Adipocyte (in vitro differentiated cells): Measurements from ENCODE around the gene SCAF11.

Experiments used
- DNase-seq: peaks from one replicate; pipeline ENCODE4 v3.0.0-alpha.2; 2015; ENCODE audit warnings: low read depth
- H3K27me3 ChIP-seq: replicated peaks from 2 replicates; pipeline ENCODE4 v1.7.0; 2013; ENCODE audit warnings: mild to moderate bottlenecking, low read length, moderate library complexity; ENCODE audit not compliant: control insufficient read depth, insufficient read depth
- H3K36me3 ChIP-seq: 2 replicates; pipeline ENCODE4 v1.7.0; 2013; ENCODE audit warnings: low read length, mild to moderate bottlenecking, moderate library complexity; ENCODE audit not compliant: control insufficient read depth, insufficient read depth, severe bottlenecking
- H3K4me1 ChIP-seq: 2 replicates; pipeline ENCODE4 v1.7.0; 2013; ENCODE audit warnings: mild to moderate bottlenecking, low read length, moderate library complexity; ENCODE audit not compliant: control insufficient read depth, insufficient read depth
- H3K4me3 ChIP-seq: 2 replicates; pipeline ENCODE4 v1.7.0; 2013; ENCODE audit warnings: mild to moderate bottlenecking, low read length, moderate library complexity
- H3K9ac ChIP-seq: 2 replicates; pipeline ENCODE4 v1.7.0; 2013; ENCODE audit warnings: mild to moderate bottlenecking, low read length, moderate library complexity
- H3K9me3 ChIP-seq: 2 replicates; pipeline ENCODE4 v1.7.0; 2013; ENCODE audit warnings: mild to moderate bottlenecking, low read length, moderate library complexity; ENCODE audit not compliant: control insufficient read depth

SCAF11 gene

DNA sequence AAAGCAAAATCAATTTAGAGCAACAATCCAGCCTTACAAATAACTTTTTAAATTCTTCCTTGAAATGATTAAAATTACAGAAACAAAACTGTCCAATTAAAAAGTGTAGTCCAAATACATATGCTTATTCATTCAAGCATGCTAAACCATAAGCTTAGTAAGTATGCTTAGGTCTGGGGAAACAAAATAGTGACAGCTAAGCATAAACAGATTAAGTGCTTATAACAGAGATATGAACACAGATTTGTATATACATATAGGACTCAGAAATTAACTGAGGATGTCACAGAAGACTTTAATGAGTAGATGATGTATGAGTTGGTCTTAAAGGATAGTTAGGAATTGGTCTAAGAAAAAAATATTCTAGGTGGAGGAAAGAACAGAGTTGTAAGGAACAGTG lies 41.8 kb downstream of the SCAF11 start:
- Histone ChIP-seq H3K27me3 (no peaks in the 10 kb centered on the region), H3K9me3 (no peaks in the 10 kb centered on the region), H3K36me3 (peaks cover 91% of the 10 kb centered on the region), H3K4me1 (peaks cover 13% of the 10 kb centered on the region), H3K9ac (no peak overlapping the region), H3K4me3 (no peak overlapping the region)
- no peak for DNase-seq

DNA sequence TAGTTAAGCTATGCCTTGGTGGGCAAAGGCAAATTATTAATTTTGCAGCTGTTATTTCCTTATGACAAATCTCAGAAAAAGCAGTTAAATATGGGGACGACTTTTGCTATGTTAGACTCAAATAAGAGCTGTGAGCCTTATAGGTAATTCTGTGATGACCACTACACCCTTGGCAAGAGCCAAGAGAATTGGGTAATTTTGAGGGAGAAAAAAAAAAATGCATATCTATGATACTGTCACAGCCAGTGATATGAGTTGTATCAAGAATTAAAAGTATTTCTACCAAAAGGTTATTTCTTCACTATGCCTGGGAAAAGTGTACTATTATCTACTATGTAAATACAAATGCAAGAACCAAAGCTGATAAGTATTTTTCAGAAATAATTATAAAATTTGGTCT lies 43.9 kb downstream of the SCAF11 start:
- Histone ChIP-seq H3K9me3 (no peaks in the 10 kb centered on the region), H3K4me3 (no peak overlapping the region), H3K4me1 (peaks cover 13% of the 10 kb centered on the region), H3K36me3 (peaks cover 95% of the 10 kb centered on the region), H3K9ac (no peak overlapping the region), H3K27me3 (no peaks in the 10 kb centered on the region)
- no peak for DNase-seq

DNA sequence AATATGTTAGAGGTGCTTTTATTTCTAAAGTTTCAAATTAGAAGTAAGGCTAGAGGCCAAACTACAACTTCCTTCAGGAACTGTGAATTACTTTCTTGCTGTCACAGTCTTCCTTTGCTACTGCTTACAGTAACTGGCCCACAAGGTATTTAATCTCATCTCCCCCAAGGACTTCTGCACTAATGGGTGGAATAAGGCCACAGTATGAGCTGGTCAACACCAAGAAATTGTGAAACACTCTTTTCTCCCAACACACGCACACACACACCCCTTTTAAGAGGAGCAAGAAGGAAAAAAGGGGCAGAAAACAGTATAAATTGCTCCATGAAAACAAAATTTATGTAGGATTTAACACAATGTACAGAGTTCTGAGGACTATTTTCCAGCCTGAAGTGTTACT lies 45.6 kb downstream of the SCAF11 start:
- H3K36me3 ChIP-seq = peaks cover 98% of the 10 kb centered on the region
- no peaks in the 10 kb centered on the region for H3K9me3 ChIP-seq
- H3K27me3 ChIP-seq = no peaks in the 10 kb centered on the region
- H3K4me3 ChIP-seq = no peak overlapping the region
- peaks cover 13% of the 10 kb centered on the region for H3K4me1 ChIP-seq
- no peak overlapping the region for H3K9ac ChIP-seq
- DNase-seq = no peak

DNA sequence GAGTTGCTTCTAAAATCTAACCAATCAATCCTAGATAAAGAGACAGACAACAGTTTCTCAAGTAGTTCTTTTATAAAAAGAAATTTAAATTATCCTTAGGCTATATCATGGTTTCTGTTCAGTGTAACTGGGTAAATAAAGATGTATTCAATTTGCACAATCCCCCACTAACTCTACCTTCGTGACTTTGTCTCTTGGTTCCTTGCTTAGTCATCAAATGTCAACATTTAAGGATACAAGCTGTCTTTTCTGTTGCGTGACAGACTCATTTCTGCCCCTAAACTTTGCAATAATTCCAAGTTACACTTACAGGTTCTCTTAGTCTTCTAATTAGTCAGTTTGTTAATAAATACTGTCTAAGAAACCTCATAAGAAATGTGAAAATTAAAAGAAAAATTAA lies 50.6 kb downstream of the SCAF11 start:
- H3K9ac ChIP-seq = no peak overlapping the region
- peaks cover 72% of the 10 kb centered on the region for H3K36me3 ChIP-seq
- no peak for DNase-seq
- no peaks in the 10 kb centered on the region for H3K9me3 ChIP-seq
- no peaks in the 10 kb centered on the region for H3K27me3 ChIP-seq
- no peak overlapping the region for H3K4me3 ChIP-seq
- peaks cover 6% of the 10 kb centered on the region for H3K4me1 ChIP-seq

DNA sequence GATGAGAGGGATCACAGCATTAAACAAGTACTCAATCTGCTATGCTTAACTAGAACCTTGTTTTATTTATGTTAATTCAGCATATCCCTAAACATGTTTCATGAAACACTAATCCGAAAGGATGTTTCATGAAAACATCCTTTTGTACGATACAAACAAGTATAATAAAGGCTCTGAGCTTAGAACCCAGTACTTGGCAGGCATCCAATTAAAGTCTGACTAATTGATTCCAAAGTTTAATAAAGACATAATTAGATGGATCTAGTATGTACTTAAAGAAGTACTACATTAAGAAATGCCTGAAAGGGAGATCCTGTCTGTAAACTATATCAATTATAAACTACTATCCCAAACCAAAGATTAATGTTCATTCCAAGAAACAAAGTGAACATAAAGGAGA lies 51.8 kb downstream of the SCAF11 start:
- H3K4me3 ChIP-seq = no peak overlapping the region
- no peaks in the 10 kb centered on the region for H3K4me1 ChIP-seq
- peaks cover 61% of the 10 kb centered on the region for H3K36me3 ChIP-seq
- no peaks in the 10 kb centered on the region for H3K27me3 ChIP-seq
- no peak overlapping the region for H3K9ac ChIP-seq
- no peak for DNase-seq
- H3K9me3 ChIP-seq = no peaks in the 10 kb centered on the region

DNA sequence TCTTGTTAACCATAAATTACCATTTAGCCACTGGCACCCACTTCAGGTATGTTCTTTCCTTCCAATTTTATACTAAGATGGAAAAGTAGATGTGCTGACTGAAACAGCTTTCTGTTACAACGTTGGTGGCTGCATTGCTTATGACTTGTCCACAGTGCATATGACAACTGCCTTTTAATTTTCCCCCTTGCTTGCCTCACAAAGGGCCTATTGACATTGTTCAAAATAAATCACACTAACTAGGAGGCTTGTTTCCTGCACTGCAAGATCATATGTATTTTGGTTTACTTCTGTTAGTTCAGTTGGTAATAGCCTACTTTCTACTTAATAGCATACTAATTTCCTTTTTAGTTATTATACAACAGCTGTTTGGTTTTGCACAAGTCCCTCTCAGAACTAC lies 55.4 kb downstream of the SCAF11 start:
- H3K4me1 ChIP-seq = no peaks in the 10 kb centered on the region
- H3K27me3 ChIP-seq = no peaks in the 10 kb centered on the region
- DNase-seq = no peak
- H3K9ac ChIP-seq = no peak overlapping the region
- H3K4me3 ChIP-seq = no peak overlapping the region
- peaks cover 58% of the 10 kb centered on the region for H3K36me3 ChIP-seq
- H3K9me3 ChIP-seq = no peaks in the 10 kb centered on the region

DNA sequence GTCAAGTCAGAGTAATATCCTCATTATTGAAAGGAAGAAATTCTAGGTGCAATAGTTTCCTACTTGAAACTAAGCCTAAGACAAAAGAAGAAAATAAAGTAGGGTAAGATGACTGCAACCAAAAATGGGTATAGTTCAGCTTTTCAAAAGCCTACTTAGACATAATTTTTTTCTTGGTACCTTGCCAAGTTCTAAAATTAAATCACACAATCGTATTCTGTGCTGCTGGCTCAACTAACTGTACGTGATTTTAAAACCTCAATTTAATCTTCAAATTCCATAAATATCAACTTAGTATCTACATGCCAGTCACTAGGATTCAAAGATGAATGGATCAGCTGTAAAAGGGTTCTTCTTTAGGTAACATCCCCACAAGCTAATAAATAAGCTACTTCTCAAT lies 56.9 kb downstream of the SCAF11 start:
- H3K4me3 ChIP-seq = no peak overlapping the region
- DNase-seq = peak; percentile 16
- H3K27me3 ChIP-seq = no peaks in the 10 kb centered on the region
- H3K4me1 ChIP-seq = no peaks in the 10 kb centered on the region
- H3K9ac ChIP-seq = no peak overlapping the region
- peaks cover 59% of the 10 kb centered on the region for H3K36me3 ChIP-seq
- no peaks in the 10 kb centered on the region for H3K9me3 ChIP-seq

DNA sequence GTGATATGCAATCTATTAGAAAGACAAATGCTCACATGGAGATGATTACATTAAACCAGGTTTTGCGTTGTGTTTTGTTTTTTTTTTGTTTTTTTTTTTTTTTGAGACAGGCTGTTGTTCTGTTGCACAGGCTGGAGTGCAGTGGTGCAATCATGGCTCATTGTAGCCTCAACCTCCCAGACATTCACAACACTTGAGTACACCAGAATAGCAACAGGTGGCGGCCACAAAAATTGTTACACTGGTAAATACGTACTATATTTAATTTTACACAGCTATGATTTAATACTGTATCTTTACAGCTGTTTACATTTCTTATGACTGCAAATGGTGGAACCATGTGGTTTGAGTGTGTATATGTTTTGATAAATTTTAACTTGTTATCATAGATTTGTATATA lies 60.0 kb downstream of the SCAF11 start:
- Histone ChIP-seq H3K4me3 (no peak overlapping the region), H3K36me3 (peaks cover 76% of the 10 kb centered on the region), H3K27me3 (no peaks in the 10 kb centered on the region), H3K9ac (no peak overlapping the region), H3K9me3 (no peaks in the 10 kb centered on the region), H3K4me1 (peaks cover 11% of the 10 kb centered on the region)
- DNase-seq = no peak

DNA sequence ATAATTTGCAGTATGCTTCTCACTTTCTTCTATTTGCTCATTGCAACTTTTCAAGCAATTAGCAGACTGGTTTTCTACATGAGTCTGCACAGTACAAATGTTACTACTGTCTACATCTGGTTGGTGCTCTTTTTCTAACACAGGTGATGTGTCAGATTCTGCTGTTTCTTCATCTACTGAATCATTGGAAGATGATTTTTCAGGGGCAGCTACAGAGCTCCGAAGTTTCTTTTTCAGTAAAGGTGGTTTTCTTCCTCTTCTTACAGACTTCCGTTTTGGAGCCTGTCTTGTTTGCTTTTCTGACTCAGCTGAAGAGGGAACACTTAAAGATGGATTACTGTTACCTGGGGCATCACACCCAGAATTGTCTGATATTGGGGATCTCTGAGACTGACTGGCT lies 62.1 kb downstream of the SCAF11 start:
- no peak overlapping the region for H3K9ac ChIP-seq
- no peaks in the 10 kb centered on the region for H3K9me3 ChIP-seq
- no peaks in the 10 kb centered on the region for H3K27me3 ChIP-seq
- peaks cover 95% of the 10 kb centered on the region for H3K36me3 ChIP-seq
- no peak for DNase-seq
- peaks cover 11% of the 10 kb centered on the region for H3K4me1 ChIP-seq
- H3K4me3 ChIP-seq = no peak overlapping the region

DNA sequence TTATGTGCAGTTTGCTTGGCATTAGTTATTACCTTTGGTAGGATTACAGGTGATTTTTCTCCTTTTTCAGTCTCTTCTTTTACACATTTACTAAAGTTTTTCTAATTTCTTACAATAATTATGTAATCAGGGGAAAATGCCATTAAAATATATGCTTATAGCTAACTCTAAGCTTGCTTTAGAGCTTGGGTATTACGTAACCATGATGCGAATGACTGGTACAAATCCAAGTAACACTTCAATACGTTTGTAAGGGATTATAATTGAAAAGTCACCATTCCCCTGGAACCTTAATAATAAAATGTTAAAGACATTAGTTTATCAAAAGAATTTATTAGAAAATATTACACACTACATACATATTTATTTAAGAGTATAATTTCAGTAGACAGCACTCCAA lies 71.6 kb downstream of the SCAF11 start:
- Histone ChIP-seq H3K27me3 (no peaks in the 10 kb centered on the region), H3K4me1 (peaks cover 8% of the 10 kb centered on the region), H3K9me3 (no peaks in the 10 kb centered on the region), H3K4me3 (no peak overlapping the region), H3K9ac (no peak overlapping the region), H3K36me3 (peaks cover 59% of the 10 kb centered on the region)
- DNase-seq = no peak

DNA sequence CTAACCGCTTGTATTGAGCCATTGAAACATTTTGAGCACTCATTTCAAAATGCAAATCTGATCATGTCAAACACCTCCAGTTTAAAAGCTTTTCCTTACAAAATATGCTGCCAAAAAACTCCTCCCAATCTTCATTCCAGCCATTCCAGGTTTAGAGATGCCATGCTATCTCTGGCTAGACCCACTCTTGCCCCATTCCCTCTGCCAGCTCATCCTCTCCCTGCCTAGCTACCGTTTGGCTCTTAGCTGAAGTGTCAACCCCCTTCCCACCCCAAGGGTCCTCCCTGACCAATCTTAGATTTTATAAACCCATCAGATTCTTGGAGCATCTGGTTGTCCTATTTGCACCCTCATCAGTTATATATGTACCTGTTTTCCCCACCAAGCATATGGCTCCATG lies 75.0 kb downstream of the SCAF11 start:
- no peak for DNase-seq
- no peak overlapping the region for H3K4me3 ChIP-seq
- H3K9ac ChIP-seq = no peak overlapping the region
- H3K36me3 ChIP-seq = peaks cover 27% of the 10 kb centered on the region
- peaks cover 10% of the 10 kb centered on the region for H3K4me1 ChIP-seq
- no peaks in the 10 kb centered on the region for H3K27me3 ChIP-seq
- no peaks in the 10 kb centered on the region for H3K9me3 ChIP-seq

DNA sequence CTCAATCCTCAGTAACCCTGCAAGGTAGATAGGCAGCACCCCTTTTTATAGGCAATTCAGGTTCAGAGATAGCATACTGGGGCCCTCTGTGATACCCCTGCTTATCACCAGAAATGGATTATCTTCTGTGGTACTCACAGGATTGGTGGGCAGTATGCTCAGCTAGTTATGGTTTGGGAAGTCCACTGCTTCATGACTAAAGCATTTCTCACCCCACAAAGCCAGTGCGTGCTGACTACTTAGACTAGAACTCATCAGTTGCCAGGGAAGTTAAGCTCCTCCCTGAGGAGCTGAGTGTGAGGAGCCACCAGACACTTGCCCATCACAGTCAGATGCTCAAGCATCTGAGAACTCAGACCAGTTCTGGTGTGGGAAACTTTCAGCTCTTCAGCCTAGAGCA lies 76.3 kb downstream of the SCAF11 start:
- Histone ChIP-seq H3K36me3 (peaks cover 16% of the 10 kb centered on the region), H3K9ac (no peak overlapping the region), H3K27me3 (no peaks in the 10 kb centered on the region), H3K4me1 (peaks cover 4% of the 10 kb centered on the region), H3K4me3 (no peak overlapping the region), H3K9me3 (no peaks in the 10 kb centered on the region)
- peak; percentile 65 for DNase-seq
